H9 (cell line): Measurements from ENCODE around the gene PRR27. TPM values are rescaled to one million over a fixed set of nuclear protein-coding genes. Genes with fewer than 3 reads are reported as not detected.

Experiments
- DNase-seq: peaks from one replicate; pipeline ENCODE4 v3.0.0-alpha.2; 2017
- H2AFZ ChIP-seq: one replicate; pipeline ENCODE4 v1.6.1; 2013; ENCODE audit warnings: mild to moderate bottlenecking, low read length, control low read depth, moderate library complexity
- H2AK5ac ChIP-seq: 2 replicates; pipeline ENCODE4 v1.6.1; 2013; ENCODE audit warnings: low read length, control low read depth, mixed read lengths; ENCODE audit not compliant: insufficient read length
- H2BK120ac ChIP-seq: one replicate; pipeline ENCODE4 v1.6.1; 2013; ENCODE audit warnings: low read depth, mild to moderate bottlenecking, low read length, control low read depth, inconsistent platforms; ENCODE audit not compliant: poor library complexity, severe bottlenecking
- H2BK12ac ChIP-seq: 2 replicates; pipeline ENCODE4 v1.6.1; 2013; ENCODE audit warnings: low read length, control low read depth, mixed read lengths, low read depth; ENCODE audit not compliant: insufficient read length
- H2BK15ac ChIP-seq: 2 replicates; pipeline ENCODE4 v1.6.1; 2013; ENCODE audit warnings: low read depth, low read length, control low read depth
- H2BK20ac ChIP-seq: one replicate; pipeline ENCODE4 v1.6.1; 2013; ENCODE audit warnings: low read depth, mild to moderate bottlenecking, low read length, control low read depth, inconsistent platforms; ENCODE audit not compliant: poor library complexity, severe bottlenecking
- H2BK5ac ChIP-seq: 2 replicates; pipeline ENCODE4 v1.6.1; 2013; ENCODE audit warnings: low read length, control low read depth, mixed read lengths; ENCODE audit not compliant: insufficient read length
- H3K14ac ChIP-seq: 2 replicates; pipeline ENCODE4 v1.6.1; 2013; ENCODE audit warnings: low read length, control low read depth; ENCODE audit not compliant: insufficient read depth
- H3K18ac ChIP-seq: 2 replicates; pipeline ENCODE4 v1.6.1; 2013; ENCODE audit warnings: low read depth, mild to moderate bottlenecking, mixed read lengths, low read length, control low read depth; ENCODE audit not compliant: insufficient read length
- H3K23ac ChIP-seq: 2 replicates; pipeline ENCODE4 v1.6.1; 2013; ENCODE audit warnings: low read length, control low read depth, mixed read lengths, low read depth; ENCODE audit not compliant: insufficient read length
- H3K23me2 ChIP-seq: 2 replicates; pipeline ENCODE4 v1.6.1; 2013; ENCODE audit warnings: low read depth, mild to moderate bottlenecking, mixed read lengths, low read length, control low read depth; ENCODE audit not compliant: insufficient read length, poor library complexity, severe bottlenecking
- H3K27ac ChIP-seq: 2 replicates; pipeline ENCODE4 v1.5.1; 2013; ENCODE audit warnings: low read length, control low read depth, mixed read lengths, low read depth; ENCODE audit not compliant: insufficient read length
- H3K27me3 ChIP-seq: 2 replicates; pipeline ENCODE4 v1.6.1; 2013; ENCODE audit warnings: low read length, control low read depth, inconsistent platforms; ENCODE audit not compliant: insufficient read depth
- H3K4ac ChIP-seq: 2 replicates; pipeline ENCODE4 v1.6.1; 2013; ENCODE audit warnings: low read depth, mild to moderate bottlenecking, control low read depth, inconsistent platforms, low read length, moderate library complexity
- H3K4me1 ChIP-seq: 2 replicates; pipeline ENCODE4 v1.6.1; 2013; ENCODE audit warnings: low read length, control low read depth, inconsistent platforms; ENCODE audit not compliant: insufficient read depth
- H3K4me2 ChIP-seq: 2 replicates; pipeline ENCODE4 v1.6.1; 2013; ENCODE audit warnings: low read length, control low read depth, mixed read lengths; ENCODE audit not compliant: insufficient read length, insufficient read depth
- H3K56ac ChIP-seq: 2 replicates; pipeline ENCODE4 v1.6.1; 2013; ENCODE audit warnings: low read depth, mild to moderate bottlenecking, mixed read lengths, low read length, control low read depth; ENCODE audit not compliant: insufficient read length
- H3K79me1 ChIP-seq: 2 replicates; pipeline ENCODE4 v1.6.1; 2013; ENCODE audit warnings: low read depth, mild to moderate bottlenecking, moderate library complexity, low read length, control low read depth, inconsistent platforms; ENCODE audit not compliant: insufficient read depth, poor library complexity, severe bottlenecking
- H3K79me2 ChIP-seq: 2 replicates; pipeline ENCODE4 v1.6.1; 2013; ENCODE audit warnings: low read length, control low read depth, inconsistent platforms; ENCODE audit not compliant: insufficient read depth
- H3K9ac ChIP-seq: 2 replicates; pipeline ENCODE4 v1.6.1; 2013; ENCODE audit warnings: low read length, control low read depth, mixed read lengths; ENCODE audit not compliant: insufficient read length; ENCODE audit errors: extremely low read depth
- H3K9me3 ChIP-seq: one replicate; pipeline ENCODE4 v1.6.1; 2013; ENCODE audit warnings: low read depth, low read length, inconsistent platforms; ENCODE audit not compliant: control insufficient read depth
- H3T11ph ChIP-seq: one replicate; pipeline ENCODE4 v1.6.1; 2013; ENCODE audit warnings: mild to moderate bottlenecking, low read length, control low read depth, inconsistent platforms
- H4K20me1 ChIP-seq: one replicate; pipeline ENCODE4 v1.6.1; 2013; ENCODE audit not compliant: control insufficient read depth, insufficient read length, insufficient read depth
- H4K5ac ChIP-seq: 2 replicates; pipeline ENCODE4 v1.6.1; 2013; ENCODE audit warnings: low read depth, mild to moderate bottlenecking, mixed read lengths, low read length, control low read depth; ENCODE audit not compliant: insufficient read length
- H4K8ac ChIP-seq: replicated peaks from 2 replicates; pipeline ENCODE4 v1.6.1; 2013; ENCODE audit warnings: low read length, control low read depth, mixed read lengths, low read depth; ENCODE audit not compliant: insufficient read length
- H4K91ac ChIP-seq: 2 replicates; pipeline ENCODE4 v1.6.1; 2013; ENCODE audit warnings: low read depth, mild to moderate bottlenecking, moderate library complexity, mixed read lengths, low read length, control low read depth; ENCODE audit not compliant: insufficient read length
- H3K27ac Mint-ChIP-seq, 3 experiments: 2 replicates in 2 of 3; 3 replicates in 1 of 3; pipeline ENCODE4 v1.8.0; 2020 to 2021; ENCODE audit warnings: mixed read lengths in 3 of 3, mild to moderate bottlenecking in 1 of 3, moderate library complexity in 1 of 3
- H3K27me3 Mint-ChIP-seq: 2 replicates; pipeline ENCODE4 v1.8.0; 2021; ENCODE audit warnings: low read depth, mild to moderate bottlenecking, moderate library complexity, mixed read lengths
- H3K36me3 Mint-ChIP-seq, 3 experiments: 2 replicates in 2 of 3; 3 replicates in 1 of 3; pipeline ENCODE4 v1.8.0; 2020 to 2021; ENCODE audit warnings: low read depth in 3 of 3, mixed read lengths in 3 of 3; ENCODE audit not compliant: insufficient read depth in 1 of 3
- H3K4me1 Mint-ChIP-seq, 2 experiments: 2 replicates each; pipeline ENCODE4 v1.8.0; 2020; ENCODE audit warnings: mixed read lengths in 2 of 2
- H3K4me3 Mint-ChIP-seq, 2 experiments: 2 replicates in 1 of 2; 3 replicates in 1 of 2; pipeline ENCODE4 v1.8.0; 2020 to 2021; ENCODE audit warnings: mild to moderate bottlenecking in 2 of 2, mixed read lengths in 2 of 2, moderate library complexity in 1 of 2
- H3K9me3 Mint-ChIP-seq, 2 experiments: 2 replicates in 1 of 2; 3 replicates in 1 of 2; pipeline ENCODE4 v1.8.0; 2020; ENCODE audit warnings: mild to moderate bottlenecking in 2 of 2, mixed read lengths in 2 of 2, moderate library complexity in 1 of 2
- WGBS: extraction: QIAGEN DNeasy Blood & Tissue Kit; methylation state at CpG from one replicate; pipeline ENCODE4 v1.1.7; 2013; ENCODE audit warnings: missing lambda C conversion rate, low lambda C conversion rate, mixed read lengths; ENCODE audit not compliant: insufficient read length; ENCODE audit errors: extremely low coverage; 5-methylcytosine and 5-hydroxymethylcytosine counted together
- total RNA-seq: library from RNA; stranded (reverse); gene quantifications from 2 replicates; pipeline ENCODE4 v1.2.1, GENCODE V29; 2021
- TF ChIP-seq, protein P1 (sequence below): fragments of 200-600 bp; sonication (generic); conservative IDR thresholded peaks from 3 replicates; pipeline ENCODE4 v1.8.0; 2021; ENCODE audit warnings: antibody characterized with exemption, mild to moderate bottlenecking

PRR27 gene
- total RNA-seq, 1 experiment from 2014 or later: not detected

DNA sequence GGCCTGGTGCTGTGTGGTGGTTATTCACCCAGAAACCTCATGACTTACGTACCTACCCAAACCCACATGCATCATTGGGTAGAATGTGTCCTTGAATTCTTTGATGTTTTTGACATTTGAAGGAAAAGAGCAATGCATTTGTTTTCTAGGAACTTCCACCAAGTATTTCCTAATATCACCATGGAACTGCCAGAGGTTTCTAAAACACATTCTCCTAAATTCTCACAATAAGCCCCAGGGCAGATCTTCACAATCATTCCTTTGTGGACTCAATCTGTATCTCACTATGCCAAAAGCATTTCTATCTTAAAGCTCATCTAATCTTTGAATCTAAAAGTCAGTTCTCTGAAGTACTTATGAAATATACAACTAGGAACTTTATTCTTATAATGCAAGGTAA is 33.2 kb downstream of the PRR27 start:
- H2AK5ac ChIP-seq: no peak overlapping the region
- TF ChIP-seq, protein P1, sequence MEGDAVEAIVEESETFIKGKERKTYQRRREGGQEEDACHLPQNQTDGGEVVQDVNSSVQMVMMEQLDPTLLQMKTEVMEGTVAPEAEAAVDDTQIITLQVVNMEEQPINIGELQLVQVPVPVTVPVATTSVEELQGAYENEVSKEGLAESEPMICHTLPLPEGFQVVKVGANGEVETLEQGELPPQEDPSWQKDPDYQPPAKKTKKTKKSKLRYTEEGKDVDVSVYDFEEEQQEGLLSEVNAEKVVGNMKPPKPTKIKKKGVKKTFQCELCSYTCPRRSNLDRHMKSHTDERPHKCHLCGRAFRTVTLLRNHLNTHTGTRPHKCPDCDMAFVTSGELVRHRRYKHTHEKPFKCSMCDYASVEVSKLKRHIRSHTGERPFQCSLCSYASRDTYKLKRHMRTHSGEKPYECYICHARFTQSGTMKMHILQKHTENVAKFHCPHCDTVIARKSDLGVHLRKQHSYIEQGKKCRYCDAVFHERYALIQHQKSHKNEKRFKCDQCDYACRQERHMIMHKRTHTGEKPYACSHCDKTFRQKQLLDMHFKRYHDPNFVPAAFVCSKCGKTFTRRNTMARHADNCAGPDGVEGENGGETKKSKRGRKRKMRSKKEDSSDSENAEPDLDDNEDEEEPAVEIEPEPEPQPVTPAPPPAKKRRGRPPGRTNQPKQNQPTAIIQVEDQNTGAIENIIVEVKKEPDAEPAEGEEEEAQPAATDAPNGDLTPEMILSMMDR: no peak
- H3K79me2 ChIP-seq: no peaks in the 10 kb centered on the region
- no peak overlapping the region for H4K8ac ChIP-seq
- H3K18ac ChIP-seq: no peak overlapping the region
- H3K79me1 ChIP-seq: no peaks in the 10 kb centered on the region
- no peak overlapping the region for H3K23ac ChIP-seq
- H3K9me3 ChIP-seq: no peaks in the 10 kb centered on the region
- DNase-seq: no peak
- no peaks in the 10 kb centered on the region for H4K20me1 ChIP-seq
- no peak overlapping the region for H3K4me2 ChIP-seq
- no CpG with 5 or more reads among the region's 1 CpG for WGBS
- no peak overlapping the region for H2BK20ac ChIP-seq
- no peak overlapping the region for H2AFZ ChIP-seq
- no peak overlapping the region for H3K56ac ChIP-seq
- H3K23me2 ChIP-seq: no peaks in the 10 kb centered on the region
- no peak overlapping the region for H3K27ac ChIP-seq
- no peaks in the 10 kb centered on the region for H3K27me3 ChIP-seq
- no peak overlapping the region for H3T11ph ChIP-seq
- peaks cover 0 to 4% (median 0%) of the 10 kb centered on the region in 3 experiments; a peak in 1 of 7 replicates for H3K36me3 Mint-ChIP-seq
- H3K9me3 Mint-ChIP-seq: no peaks in the 10 kb centered on the region
- no peak overlapping the region for H3K27ac Mint-ChIP-seq
- no peak overlapping the region for H3K4ac ChIP-seq
- no peak overlapping the region for H2BK15ac ChIP-seq
- H3K14ac ChIP-seq: no peak overlapping the region
- no peak overlapping the region for H2BK12ac ChIP-seq
- H3K4me1 Mint-ChIP-seq: peaks cover 0 to 5% of the 10 kb centered on the region in 2 experiments; a peak in 1 of 4 replicates
- H3K4me3 Mint-ChIP-seq: no peak overlapping the region
- no peak overlapping the region for H4K5ac ChIP-seq
- H3K4me1 ChIP-seq: no peaks in the 10 kb centered on the region
- no peaks in the 10 kb centered on the region for H3K27me3 Mint-ChIP-seq
- H4K91ac ChIP-seq: no peak overlapping the region
- no peak overlapping the region for H3K9ac ChIP-seq
- no peak overlapping the region for H2BK120ac ChIP-seq
- H2BK5ac ChIP-seq: no peak overlapping the region
